Activated naive CD4-positive, alpha-beta T cell treated with Interleukin-2 at 50 U/mL for 16 hours (primary cell): ENCODE results near the gene MIA3.

ENCODE experiments used
- DNase-seq: peaks from one replicate; pipeline ENCODE4 v3.0.0-alpha.2; 2020

MIA3 gene

GRCh38 chr1:222618880-222619596 lies 1.1 kb downstream of the MIA3 start:
- peak; percentile 7 for DNase-seq

- no peak for DNase-seq
These were observed 2.7 kb downstream of the MIA3 start for GRCh38 chr1:222620566-222620965.

- DNase-seq, result no peak
These were observed 4.9 kb downstream of the MIA3 start for GRCh38 chr1:222622765-222623164.

- DNase-seq, result no peak
These were observed 5.6 kb downstream of the MIA3 start for GRCh38 chr1:222623458-222623857.

GRCh38 chr1:222624214-222624613 lies 6.3 kb downstream of the MIA3 start:
- no peak for DNase-seq

- DNase-seq, result no peak
These were observed 9.3 kb downstream of the MIA3 start for GRCh38 chr1:222627232-222627631.

GRCh38 chr1:222629921-222630535 lies 12.1 kb downstream of the MIA3 start:
- no peak for DNase-seq

- DNase-seq, result no peak
These were observed 13.8 kb downstream of the MIA3 start for GRCh38 chr1:222631611-222632208.

GRCh38 chr1:222632749-222633148 lies 14.9 kb downstream of the MIA3 start:
- DNase-seq, result no peak

GRCh38 chr1:222634180-222635013 lies 16.5 kb downstream of the MIA3 start:
- DNase-seq, result peak; percentile 47

GRCh38 chr1:222641269-222641948 lies 23.5 kb downstream of the MIA3 start:
- DNase-seq, result no peak

GRCh38 chr1:222642468-222642867 lies 24.6 kb downstream of the MIA3 start:
- DNase-seq, result no peak

GRCh38 chr1:222643606-222643937 lies 25.7 kb downstream of the MIA3 start:
- no peak for DNase-seq

- peak; percentile 98 for DNase-seq
These were observed 26.2 kb downstream of the MIA3 start for GRCh38 chr1:222643938-222644635.

- no peak for DNase-seq
These were observed 26.7 kb downstream of the MIA3 start for GRCh38 chr1:222644636-222644980.

GRCh38 chr1:222652676-222653075 lies 34.8 kb downstream of the MIA3 start:
- DNase-seq, result no peak

- peak; percentile 10 for DNase-seq
These were observed 35.4 kb downstream of the MIA3 start for GRCh38 chr1:222653178-222653827.

- peak; percentile 73 for DNase-seq
These were observed 37.0 kb downstream of the MIA3 start for GRCh38 chr1:222654849-222655248.

GRCh38 chr1:222656391-222657155 lies 38.7 kb downstream of the MIA3 start:
- no peak for DNase-seq

- DNase-seq, result no peak
These were observed 40.0 kb downstream of the MIA3 start for GRCh38 chr1:222657899-222658298.

GRCh38 chr1:222663431-222663934 lies 45.6 kb downstream of the MIA3 start:
- no peak for DNase-seq
